Cardiac muscle cell (in vitro differentiated cells and primary cell): Measurements from ENCODE around the gene AUTS2. TPM values are rescaled to one million over a fixed set of nuclear protein-coding genes. Genes with fewer than 3 reads are reported as not detected.

Experiments used
- DNase-seq, 2 donors: peaks; one replicate each; pipeline versions ENCODE4 v3.0.0 to v3.0.0-alpha.2; 2010 to 2017; ENCODE audit warnings: low read depth in 1 of 2, low spot score in 1 of 2
- H3K27ac ChIP-seq: fragments of 200-600 bp; sonication (generic); 2 replicates; pipeline ENCODE4 v1.5.1; 2016
- H3K27me3 ChIP-seq: fragments of 200-600 bp; sonication (generic); 2 replicates; pipeline ENCODE4 v1.6.0; 2016; ENCODE audit warnings: control low read depth
- H3K36me3 ChIP-seq: fragments of 200-600 bp; sonication (generic); 2 replicates; pipeline ENCODE4 v1.5.1; 2016; ENCODE audit warnings: control low read depth
- H3K4me1 ChIP-seq: fragments of 200-600 bp; sonication (generic); 2 replicates; pipeline ENCODE4 v1.8.1; 2017; ENCODE audit warnings: low read depth, mild to moderate bottlenecking, mixed run types
- H3K4me3 ChIP-seq: fragments of 200-600 bp; sonication (generic); 2 replicates; pipeline ENCODE4 v1.5.1; 2016; ENCODE audit warnings: mild to moderate bottlenecking
- H3K9me3 ChIP-seq: fragments of 200-600 bp; sonication (generic); 2 replicates; pipeline ENCODE4 v1.5.1; 2017; ENCODE audit warnings: low read depth, mild to moderate bottlenecking, control low read depth
- polyA plus RNA-seq: library from polyadenylated mRNA; unstranded; fragments of >200 nt; fragmentation: Nextera tagmentation; extraction: Ambion mirVana; gene quantifications from 2 replicates; pipeline ENCODE4 v1.2.1, GENCODE V29; 2016
- total RNA-seq: library from RNA; depleted of rRNA; stranded (reverse); fragments of >200 nt; gene quantifications from 2 replicates; pipeline ENCODE4 v1.2.3, GENCODE V29; 2016
- TF ChIP-seq, protein P1 (sequence below): IDR thresholded peaks from 2 replicates; pipeline ENCODE4 v1.5.1; 2012; ENCODE audit warnings: low read depth, mild to moderate bottlenecking, low read length

AUTS2 gene
- total and polyA plus RNA-seq, 2 experiments from 2014 or later = 41.0 to 45.5 TPM

DNA sequence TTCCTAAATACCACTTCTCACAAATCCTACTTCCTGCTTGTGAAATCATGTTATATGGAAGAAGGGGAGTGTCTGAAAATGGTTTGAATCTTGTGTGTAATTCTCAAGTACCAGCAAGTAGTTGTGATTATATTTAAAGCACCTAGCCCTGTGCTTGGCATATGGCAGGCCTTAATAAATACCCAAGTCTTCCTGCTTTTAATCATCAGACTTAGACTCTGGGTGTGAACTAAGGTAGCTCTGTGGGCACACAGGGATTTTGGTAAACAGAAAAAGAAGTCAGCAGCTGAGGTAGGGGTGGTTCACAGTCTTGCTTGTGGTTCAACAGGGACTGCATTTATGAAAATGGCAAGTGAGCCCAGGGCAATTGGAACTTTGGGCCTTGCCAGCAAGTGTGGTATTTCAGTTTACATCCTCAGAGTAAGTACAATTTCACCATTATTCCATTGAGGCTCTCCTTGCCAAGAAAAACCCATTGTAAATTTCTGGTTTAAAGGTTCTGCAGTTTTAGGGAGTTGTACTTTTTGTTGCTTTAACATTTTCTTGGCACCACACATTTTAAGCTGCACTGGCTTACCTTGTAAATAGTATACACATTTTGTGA lies 215.5 kb downstream of the AUTS2 start:
- TF ChIP-seq, protein P1, sequence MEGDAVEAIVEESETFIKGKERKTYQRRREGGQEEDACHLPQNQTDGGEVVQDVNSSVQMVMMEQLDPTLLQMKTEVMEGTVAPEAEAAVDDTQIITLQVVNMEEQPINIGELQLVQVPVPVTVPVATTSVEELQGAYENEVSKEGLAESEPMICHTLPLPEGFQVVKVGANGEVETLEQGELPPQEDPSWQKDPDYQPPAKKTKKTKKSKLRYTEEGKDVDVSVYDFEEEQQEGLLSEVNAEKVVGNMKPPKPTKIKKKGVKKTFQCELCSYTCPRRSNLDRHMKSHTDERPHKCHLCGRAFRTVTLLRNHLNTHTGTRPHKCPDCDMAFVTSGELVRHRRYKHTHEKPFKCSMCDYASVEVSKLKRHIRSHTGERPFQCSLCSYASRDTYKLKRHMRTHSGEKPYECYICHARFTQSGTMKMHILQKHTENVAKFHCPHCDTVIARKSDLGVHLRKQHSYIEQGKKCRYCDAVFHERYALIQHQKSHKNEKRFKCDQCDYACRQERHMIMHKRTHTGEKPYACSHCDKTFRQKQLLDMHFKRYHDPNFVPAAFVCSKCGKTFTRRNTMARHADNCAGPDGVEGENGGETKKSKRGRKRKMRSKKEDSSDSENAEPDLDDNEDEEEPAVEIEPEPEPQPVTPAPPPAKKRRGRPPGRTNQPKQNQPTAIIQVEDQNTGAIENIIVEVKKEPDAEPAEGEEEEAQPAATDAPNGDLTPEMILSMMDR = no peak
- Histone ChIP-seq H3K27me3 (no peaks in the 10 kb centered on the region), H3K36me3 (no peaks in the 10 kb centered on the region), H3K4me3 (no peak overlapping the region), H3K9me3 (no peaks in the 10 kb centered on the region), H3K4me1 (peaks cover 41% of the 10 kb centered on the region), H3K27ac (no peak overlapping the region)
- DNase-seq = no peak

DNA sequence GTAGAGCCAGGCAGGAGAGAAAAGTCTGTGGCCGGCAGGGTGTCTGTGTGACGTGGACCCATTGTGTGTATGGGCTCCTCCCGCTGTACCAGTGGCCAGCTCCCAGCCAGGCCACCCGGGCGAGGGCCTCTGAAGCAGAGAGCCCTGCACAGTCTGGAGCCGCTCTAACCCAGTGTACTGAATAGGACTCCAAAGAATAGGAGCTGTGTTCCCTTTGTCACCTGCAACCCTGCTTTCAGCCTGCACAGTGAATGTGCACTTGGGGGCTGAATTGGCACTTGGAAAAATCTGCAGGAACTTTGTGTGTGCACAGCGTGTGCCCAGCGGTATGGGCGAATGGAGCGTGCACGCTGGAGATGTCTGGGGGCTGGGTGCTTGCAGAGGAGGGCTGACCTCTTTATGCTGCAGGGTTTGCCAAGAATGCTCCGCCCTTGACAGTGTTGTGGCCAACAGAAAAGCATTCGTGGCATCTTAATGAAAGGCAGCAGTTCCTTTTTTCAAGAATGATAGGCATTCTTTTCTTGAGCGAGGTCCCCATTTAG lies 216.2 kb downstream of the AUTS2 start:
- H3K36me3 ChIP-seq = no peaks in the 10 kb centered on the region
- peak in 1 of 2 donors; percentile 37 for DNase-seq
- TF ChIP-seq, protein P1 = no peak
- H3K9me3 ChIP-seq = no peaks in the 10 kb centered on the region
- peaks cover 48% of the 10 kb centered on the region for H3K4me1 ChIP-seq
- no peaks in the 10 kb centered on the region for H3K27me3 ChIP-seq
- H3K27ac ChIP-seq = no peak overlapping the region
- no peak overlapping the region for H3K4me3 ChIP-seq

DNA sequence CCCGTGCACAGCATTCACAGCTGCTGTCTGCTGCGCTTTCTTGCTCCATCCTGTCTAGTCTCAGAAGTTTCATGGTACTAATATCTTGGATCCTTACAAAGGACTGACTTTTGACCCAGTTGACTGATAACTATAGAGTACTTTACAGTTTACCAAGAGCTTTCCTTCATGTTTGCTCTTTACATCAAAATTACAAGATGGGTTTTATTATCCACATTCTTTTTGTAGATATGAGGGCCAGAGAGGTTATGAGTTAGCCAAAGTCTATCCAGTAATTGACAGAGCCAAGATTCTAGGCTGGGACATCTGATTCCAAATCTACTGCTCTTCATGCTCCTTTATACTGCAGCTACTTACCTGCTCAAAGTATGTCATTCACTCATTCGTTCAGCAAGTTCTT lies 218.2 kb downstream of the AUTS2 start:
- Histone ChIP-seq H3K36me3 (no peaks in the 10 kb centered on the region), H3K27me3 (no peaks in the 10 kb centered on the region), H3K9me3 (no peaks in the 10 kb centered on the region), H3K27ac (no peak overlapping the region), H3K4me1 (peaks cover 52% of the 10 kb centered on the region), H3K4me3 (no peak overlapping the region)
- DNase-seq = no peak
- TF ChIP-seq, protein P1 = no peak

DNA sequence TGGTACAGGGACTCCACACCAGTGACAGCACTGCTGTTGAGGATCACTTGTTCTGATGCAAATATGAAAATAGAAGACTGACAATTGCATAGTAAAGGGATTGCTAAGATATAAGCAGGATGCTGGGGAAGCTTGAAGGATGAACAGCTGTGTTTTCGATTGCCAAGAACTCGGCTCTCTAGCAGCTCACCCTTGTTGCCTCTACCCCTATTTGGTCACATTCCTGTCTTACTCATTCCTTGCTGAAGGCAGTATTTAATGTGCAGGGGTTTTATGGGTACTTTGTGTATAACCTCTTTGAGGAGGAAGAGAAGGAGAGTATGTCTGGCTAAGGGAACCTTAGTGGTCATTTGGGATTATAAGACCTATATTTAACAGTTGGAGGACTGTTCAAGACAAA lies 218.8 kb downstream of the AUTS2 start:
- H3K27ac ChIP-seq = no peak overlapping the region
- peaks cover 52% of the 10 kb centered on the region for H3K4me1 ChIP-seq
- H3K4me3 ChIP-seq = no peak overlapping the region
- DNase-seq = peak in 1 of 2 donors; percentile 72
- no peaks in the 10 kb centered on the region for H3K27me3 ChIP-seq
- H3K9me3 ChIP-seq = no peaks in the 10 kb centered on the region
- H3K36me3 ChIP-seq = no peaks in the 10 kb centered on the region
- TF ChIP-seq, protein P1 = no peak

DNA sequence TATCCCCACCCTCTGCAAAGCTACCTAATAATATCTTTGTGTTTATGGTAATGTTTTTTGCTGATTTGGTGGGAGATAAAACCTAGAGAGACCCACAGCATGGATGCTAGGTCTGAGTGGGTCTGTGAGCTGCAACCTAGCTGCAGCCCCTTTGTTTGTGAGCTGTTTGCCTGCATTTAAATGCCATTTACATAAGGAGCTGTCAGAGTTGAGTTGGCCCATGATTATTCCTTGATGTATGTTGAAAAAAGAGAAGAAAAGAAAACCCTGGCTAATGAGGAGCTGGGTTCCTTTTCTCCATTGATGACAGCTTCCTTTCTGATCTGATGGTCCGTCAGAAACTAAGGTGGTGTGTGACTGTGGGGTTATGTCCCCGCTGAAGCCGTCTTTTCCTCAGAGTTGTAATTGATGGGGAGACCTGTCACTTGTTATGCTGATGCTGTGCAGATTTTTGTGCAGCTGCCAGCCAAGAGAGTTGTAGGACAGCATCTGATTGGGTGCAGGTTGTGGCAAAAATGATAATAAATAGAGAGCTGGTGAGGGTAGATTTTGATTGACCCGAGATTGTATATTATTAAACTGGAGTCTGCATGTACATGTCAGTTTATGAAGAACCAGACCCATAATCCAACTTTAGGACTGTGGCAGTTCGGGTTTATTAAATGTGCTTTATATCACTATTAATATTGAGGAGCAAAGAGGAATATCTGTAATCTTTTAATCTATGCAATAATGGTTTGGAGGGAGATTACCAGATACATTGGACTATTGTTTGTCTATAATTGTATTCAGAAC lies 219.8 kb downstream of the AUTS2 start:
- Histone ChIP-seq H3K27ac (no peak overlapping the region), H3K4me1 (peaks cover 44% of the 10 kb centered on the region), H3K4me3 (no peak overlapping the region), H3K36me3 (no peaks in the 10 kb centered on the region), H3K27me3 (no peaks in the 10 kb centered on the region), H3K9me3 (no peaks in the 10 kb centered on the region)
- TF ChIP-seq, protein P1 = no peak
- no peak for DNase-seq
